Left cardiac atrium (tissue), 2 donors: Measurements from ENCODE around the gene SPDYE8. TPM values are rescaled to one million over a fixed set of nuclear protein-coding genes. Genes with fewer than 3 reads are reported as not detected.

Experiments used
- total RNA-seq, 2 donors: library from RNA; stranded (reverse); fragmentation: NEBNext Ultra II Directional; extraction: Animal tissue kit (Norgen Biotek cat#: 25700); gene quantifications; one replicate each; pipeline ENCODE4 v1.2.1, GENCODE V29; 2021
- donor health status: DM: no; HTN: yes; CAD: no; lungs with severe emphysema.
- donor health status: DM: yes; HTN: yes; CAD: no.

SPDYE8 gene
- total RNA-seq, 2 donors from 2014 or later: not detected

Other genes with a start within 250 kb of the SPDYE8 start
- 1 to 10 TPM; 1.4 to 2.8 TPM for gene TYW1B, start 201.6 kb downstream of the SPDYE8 start, total RNA-seq
- gene POM121, start 104.7 kb downstream of the SPDYE8 start, total RNA-seq: 10 to 100 TPM; 21.5 to 30.7 TPM
- gene TRIM74, start 60.3 kb downstream of the SPDYE8 start, total RNA-seq: under 1 TPM in 1 of 2 donors, not detected in 1; 0.41 TPM
- gene SPDYE11, start 28.1 kb upstream of the SPDYE8 start, total RNA-seq: not detected
- gene SPDYE9, start 56.3 kb upstream of the SPDYE8 start, total RNA-seq: not detected